Esophagus muscularis mucosa (tissue), 3 donors: ENCODE data around the gene DPYSL3.

Experiments used
- CTCF ChIP-seq, 3 experiments: fragments of 200-600 bp in 2 of 3; fragments of 450-650 bp in 1 of 3; sonication (generic) in 2 of 3; IDR thresholded peaks; one replicate each; pipeline ENCODE4 v1.5.1; 2017 to 2019; ENCODE audit warnings: antibody characterized with exemption in 3 of 3, mild to moderate bottlenecking in 2 of 3, moderate library complexity in 1 of 3
- EP300 ChIP-seq: sonication (generic); formaldehyde crosslinking; IDR thresholded peaks from one replicate; pipeline ENCODE4 v1.6.1; 2017; ENCODE audit warnings: antibody characterized with exemption

- TF ChIP-seq EP300, result no peak
- TF ChIP-seq CTCF (IDR thresholded peaks at IDR 0.05), result no peak
Measured at GRCh38 chr5:147387109-147387508, 122.8 kb downstream of the DPYSL3 start.
